PC-3 (cell line): ENCODE results near the gene CUL4A. TPM values are rescaled to one million over a fixed set of nuclear protein-coding genes. Genes with fewer than 3 reads are reported as not detected.
A peak's percentile ranks its signal among the peaks of the same experiment; 100 is the strongest.

Experiments
- ATAC-seq: fragments of 200-7000 bp; cut with Tn5 transposase; 2 replicates; pipeline ENCODE4 v1.9.1; 2020; ENCODE audit warnings: mild to moderate bottlenecking, moderate library complexity
- BruUV-seq: library from RNA; stranded (reverse); fragments of 400-500 nt; replicated peaks from 2 replicates; lab custom pipeline; 2021; lab: Mats Ljungman, UMichigan
- CTCF ChIA-PET: fragments of 300-600 bp; sonication (Branson Sonifier 250); formaldehyde crosslinking; loops from one replicate; lab custom pipeline; 2022; ENCODE audit warnings: antibody characterized with exemption; lab: Charles Lee
- POLR2A ChIA-PET: fragments of 300-600 bp; sonication (Branson Sonifier 250); formaldehyde crosslinking; loops from one replicate; lab custom pipeline; 2022; ENCODE audit warnings: antibody characterized with exemption; ENCODE audit not compliant: unreplicated experiment; lab: Charles Lee
- DNase-seq: peaks from one replicate; pipeline ENCODE4 v3.0.0-alpha.2; 2015
- H2AFZ ChIP-seq: fragments of 300-600 bp; sonication (generic); 2 replicates; pipeline ENCODE4 v1.6.0; 2016; ENCODE audit warnings: antibody characterized with exemption, low read length
- H3F3A ChIP-seq: fragments of 300-600 bp; sonication (generic); one replicate; pipeline ENCODE4 v1.6.0; 2017; ENCODE audit warnings: antibody characterized with exemption, low read length, control low read depth, mild to moderate bottlenecking; ENCODE audit not compliant: unreplicated experiment
- H3K27ac ChIP-seq: fragments of 300-600 bp; sonication (generic); 2 replicates; pipeline ENCODE4 v1.5.1; 2016; ENCODE audit warnings: mild to moderate bottlenecking, low read length
- H3K27me3 ChIP-seq: fragments of 300-600 bp; sonication (generic); 2 replicates; pipeline ENCODE4 v1.6.1; 2016; ENCODE audit warnings: low read length, mixed read lengths
- H3K36me3 ChIP-seq: fragments of 300-600 bp; sonication (generic); 2 replicates; pipeline ENCODE4 v1.6.1; 2016; ENCODE audit warnings: low read depth, mixed run types, low read length, mixed read lengths
- H3K4me1 ChIP-seq: fragments of 300-600 bp; sonication (generic); 2 replicates; pipeline ENCODE4 v1.5.1; 2016; ENCODE audit warnings: low read length; ENCODE audit not compliant: insufficient read depth
- H3K4me2 ChIP-seq: fragments of 300-600 bp; sonication (generic); 2 replicates; pipeline ENCODE4 v1.6.0; 2016; ENCODE audit warnings: low read length
- H3K4me3 ChIP-seq: fragments of 300-600 bp; sonication (generic); 2 replicates; pipeline ENCODE4 v1.5.1; 2016; ENCODE audit warnings: mild to moderate bottlenecking, low read length, mixed read lengths
- H3K79me2 ChIP-seq: fragments of 300-600 bp; sonication (generic); 2 replicates; pipeline ENCODE4 v1.6.1; 2017; ENCODE audit warnings: low read length, mixed read lengths
- H3K9ac ChIP-seq: fragments of 300-600 bp; sonication (generic); 2 replicates; pipeline ENCODE4 v1.6.0; 2016; ENCODE audit warnings: mild to moderate bottlenecking, low read length
- H3K9me2 ChIP-seq: fragments of 300-600 bp; sonication (generic); replicated peaks from 2 replicates; pipeline ENCODE4 v1.6.1; 2016; ENCODE audit warnings: mixed run types, low read length, mixed read lengths
- H3K9me3 ChIP-seq: fragments of 300-600 bp; sonication (generic); 2 replicates; pipeline ENCODE4 v1.6.1; 2016; ENCODE audit warnings: low read length, mixed read lengths
- H4K20me1 ChIP-seq: fragments of 300-600 bp; sonication (generic); 2 replicates; pipeline ENCODE4 v1.6.1; 2016; ENCODE audit warnings: low read length, mixed read lengths
- EZH2 ChIP-seq: fragments of 300-600 bp; sonication (generic); IDR thresholded peaks from one replicate; pipeline ENCODE4 v1.6.1; 2017; ENCODE audit warnings: antibody characterized with exemption, mild to moderate bottlenecking, low read length; ENCODE audit not compliant: unreplicated experiment
- EZH2phosphoT487 ChIP-seq: fragments of 300-600 bp; sonication (generic); IDR thresholded peaks from 2 replicates; pipeline ENCODE4 v1.6.1; 2018; ENCODE audit warnings: mild to moderate bottlenecking, antibody characterized with exemption, low read length, borderline replicate concordance
- intact Hi-C: fragments of 100-400 bp; cut with micrococcal nuclease; formaldehyde crosslinking; loops from 2 replicates; pipeline ENCODE4 v1.9.0; 2023
- total RNA-seq: library from RNA; depleted of rRNA; stranded (reverse); fragments of >200 nt; gene quantifications from 2 replicates; pipeline ENCODE4 v1.2.3, GENCODE V29; 2014
- TF ChIP-seq, protein P1 (sequence below): fragments of 300-600 bp; sonication (generic); conservative IDR thresholded peaks from 2 replicates; pipeline ENCODE4 v1.5.1; 2017; ENCODE audit warnings: antibody characterized with exemption, low read depth, mild to moderate bottlenecking, low read length

CUL4A gene
- total RNA-seq, 1 experiment from 2014 or later, result 82.4 TPM

DNA sequence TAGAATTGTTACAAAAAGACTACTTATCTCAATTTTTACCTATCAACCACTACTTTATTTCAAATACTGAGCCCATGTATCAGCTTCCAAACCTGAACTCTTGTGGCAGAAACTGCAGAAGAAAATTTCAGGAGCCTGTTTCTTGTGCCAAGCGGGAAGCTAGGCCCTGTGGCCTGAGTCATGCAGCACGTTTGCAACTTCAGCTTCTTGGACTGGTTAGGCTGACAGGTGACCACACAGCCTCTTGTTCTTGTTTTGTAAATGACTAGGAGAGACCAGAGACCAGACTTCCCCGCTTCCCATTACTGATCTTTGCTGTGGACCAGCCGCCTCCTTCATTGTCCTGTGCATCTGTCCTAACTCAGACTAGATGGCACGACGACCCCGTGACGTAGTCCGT is 84.3 kb downstream of the CUL4A start:
- no peak overlapping the region for H3K4me2 ChIP-seq
- peaks cover 4% of the 10 kb centered on the region; the same call in 1 of the 2 replicates for H4K20me1 ChIP-seq
- CTCF ChIA-PET, result no interaction called here
- no peaks in the 10 kb centered on the region for H3K9me3 ChIP-seq
- H3K79me2 ChIP-seq, result peaks cover 14% of the 10 kb centered on the region
- intact Hi-C loops, result no loop called here
- no peaks in the 10 kb centered on the region for H3K27me3 ChIP-seq
- ATAC-seq (no peak), DNase-seq (no peak)
- H3K4me3 ChIP-seq, result no peak overlapping the region
- no peak overlapping the region for H2AFZ ChIP-seq
- no peaks in the 10 kb centered on the region for H3F3A ChIP-seq
- no peak for TF ChIP-seq EZH2phosphoT487
- TF ChIP-seq EZH2, result no peak
- TF ChIP-seq, protein P1, sequence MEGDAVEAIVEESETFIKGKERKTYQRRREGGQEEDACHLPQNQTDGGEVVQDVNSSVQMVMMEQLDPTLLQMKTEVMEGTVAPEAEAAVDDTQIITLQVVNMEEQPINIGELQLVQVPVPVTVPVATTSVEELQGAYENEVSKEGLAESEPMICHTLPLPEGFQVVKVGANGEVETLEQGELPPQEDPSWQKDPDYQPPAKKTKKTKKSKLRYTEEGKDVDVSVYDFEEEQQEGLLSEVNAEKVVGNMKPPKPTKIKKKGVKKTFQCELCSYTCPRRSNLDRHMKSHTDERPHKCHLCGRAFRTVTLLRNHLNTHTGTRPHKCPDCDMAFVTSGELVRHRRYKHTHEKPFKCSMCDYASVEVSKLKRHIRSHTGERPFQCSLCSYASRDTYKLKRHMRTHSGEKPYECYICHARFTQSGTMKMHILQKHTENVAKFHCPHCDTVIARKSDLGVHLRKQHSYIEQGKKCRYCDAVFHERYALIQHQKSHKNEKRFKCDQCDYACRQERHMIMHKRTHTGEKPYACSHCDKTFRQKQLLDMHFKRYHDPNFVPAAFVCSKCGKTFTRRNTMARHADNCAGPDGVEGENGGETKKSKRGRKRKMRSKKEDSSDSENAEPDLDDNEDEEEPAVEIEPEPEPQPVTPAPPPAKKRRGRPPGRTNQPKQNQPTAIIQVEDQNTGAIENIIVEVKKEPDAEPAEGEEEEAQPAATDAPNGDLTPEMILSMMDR, result no peak
- no peak overlapping the region for H3K27ac ChIP-seq
- peaks cover 7% of the 10 kb centered on the region for H3K4me1 ChIP-seq
- BruUV-seq, result no TSS peak
- no peak overlapping the region for H3K9ac ChIP-seq
- POLR2A ChIA-PET, result no interaction called here
- no peaks in the 10 kb centered on the region for H3K36me3 ChIP-seq
- H3K9me2 ChIP-seq, result no peaks in the 10 kb centered on the region

DNA sequence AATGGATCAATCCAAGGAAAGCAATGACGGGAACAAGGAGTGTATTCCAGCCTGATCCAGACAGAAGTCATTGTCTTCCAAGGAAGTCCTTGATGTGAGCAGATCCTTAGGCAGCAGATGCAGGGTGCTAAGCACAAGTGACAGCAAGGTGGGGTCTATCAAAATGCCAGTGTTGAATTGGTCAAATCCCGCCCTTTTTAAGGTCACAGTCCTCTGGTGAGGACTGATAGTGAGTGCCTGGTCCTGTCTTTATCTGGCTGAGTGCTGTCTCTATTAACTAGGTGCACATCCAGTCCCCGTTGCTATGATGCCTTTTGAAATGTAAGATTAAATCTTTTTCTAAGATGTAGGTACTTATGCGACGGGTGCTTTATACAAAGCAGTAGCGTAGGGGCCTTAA is 86.4 kb downstream of the CUL4A start:
- ChIA-PET CTCF (no interaction called here), POLR2A (no interaction called here)
- no peak overlapping the region for H3K4me2 ChIP-seq
- no peak for ATAC-seq
- no peak for DNase-seq
- no peaks in the 10 kb centered on the region for H3F3A ChIP-seq
- no peaks in the 10 kb centered on the region for H3K27me3 ChIP-seq
- TF ChIP-seq EZH2, result no peak
- no peak for TF ChIP-seq EZH2phosphoT487
- TF ChIP-seq, protein P1, result no peak
- intact Hi-C loops, result no loop called here
- no peak overlapping the region for H2AFZ ChIP-seq
- peaks cover 9% of the 10 kb centered on the region for H3K4me1 ChIP-seq
- H3K27ac ChIP-seq, result no peak overlapping the region
- no TSS peak for BruUV-seq
- H3K36me3 ChIP-seq, result no peaks in the 10 kb centered on the region
- H3K9me3 ChIP-seq, result no peaks in the 10 kb centered on the region
- H3K9ac ChIP-seq, result no peak overlapping the region
- H4K20me1 ChIP-seq, result peaks cover 7% of the 10 kb centered on the region; the same call in 1 of the 2 replicates
- no peaks in the 10 kb centered on the region for H3K9me2 ChIP-seq
- no peak overlapping the region for H3K4me3 ChIP-seq
- peaks cover 35% of the 10 kb centered on the region for H3K79me2 ChIP-seq

DNA sequence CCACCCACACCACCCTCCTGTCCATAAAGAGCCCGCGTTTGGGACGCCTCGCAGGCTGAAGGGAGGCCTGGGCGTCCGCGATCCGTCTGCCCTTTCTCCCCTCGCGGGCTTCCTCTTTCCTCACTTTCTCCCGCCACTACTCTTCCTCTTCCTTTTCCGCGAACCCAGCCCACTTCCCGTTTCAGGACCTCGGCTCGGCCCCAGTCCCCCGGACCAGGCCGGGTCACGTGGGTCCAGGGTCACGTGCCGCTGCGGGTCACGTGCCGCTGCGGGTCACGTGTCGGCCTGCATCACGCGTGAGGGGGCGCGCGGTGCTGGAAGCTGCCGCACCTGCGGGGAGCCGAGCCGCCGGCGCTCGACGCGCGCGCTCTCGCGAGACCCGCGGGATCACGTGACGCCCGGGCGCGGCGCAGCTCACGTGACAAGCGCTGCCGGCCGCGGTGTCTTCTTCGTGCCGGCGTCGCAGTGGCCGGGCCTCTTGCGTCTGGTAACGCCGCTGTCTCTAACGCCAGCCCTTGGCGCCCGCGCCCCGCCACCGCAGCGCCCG is 87.5 kb downstream of the CUL4A start, which contains the start of gene LAMP1:
Gene LAMP1, plus strand, starts transcription at position 417 of the 547 bp plus-strand sequence. CDS start 196 bp downstream, outside the sequence.
- no peaks in the 10 kb centered on the region for H3K9me2 ChIP-seq
- peak; percentile 92 for DNase-seq
- H3K27ac ChIP-seq, result peak within 1 kb of the TSS; percentile 45
- H3K79me2 ChIP-seq, result peaks cover 43% of the 10 kb centered on the region
- intact Hi-C loops, result no loop called here
- peak within 1 kb of the TSS; percentile 98 for H2AFZ ChIP-seq
- TF ChIP-seq EZH2 (no peak), EZH2phosphoT487 (no peak)
- TF ChIP-seq, protein P1, result no peak
- ATAC-seq, result peak; percentile 70
- POLR2A ChIA-PET, result no interaction called here
- H3K4me1 ChIP-seq, result peaks cover 9% of the 10 kb centered on the region
- H3K4me2 ChIP-seq, result peak within 1 kb of the TSS; percentile 97
- peak within 1 kb of the TSS; percentile 89 for H3K9ac ChIP-seq
- no peaks in the 10 kb centered on the region for H3K36me3 ChIP-seq
- H3F3A ChIP-seq, result no peaks in the 10 kb centered on the region
- no peaks in the 10 kb centered on the region for H3K9me3 ChIP-seq
- H4K20me1 ChIP-seq, result peaks cover 7% of the 10 kb centered on the region; the same call in 1 of the 2 replicates
- CTCF ChIA-PET, result no interaction called here
- no peaks in the 10 kb centered on the region for H3K27me3 ChIP-seq
- H3K4me3 ChIP-seq, result peak within 1 kb of the TSS; percentile 95
- BruUV-seq, result no TSS peak
